DMS 273 treated with DMSO at 0.1 percent for 48 hours (cell line): ENCODE results near the gene DCLRE1A.
A peak's percentile ranks its signal among the peaks of the same experiment; 100 is the strongest.

Experiments
- DNase-seq: peaks from one replicate; lab custom pipeline; 2025; lab: John Stamatoyannopoulos, UW

The DCLRE1A gene

GRCh38 chr10:113788604-113789083, 65.2 kb downstream of the DCLRE1A start:
- peak; percentile 61 for DNase-seq
